Smooth muscle cell (in vitro differentiated cells): Measurements from ENCODE around the gene SYVN1. TPM values are rescaled to one million over a fixed set of nuclear protein-coding genes. Genes with fewer than 3 reads are reported as not detected.
A peak's percentile ranks its signal among the peaks of the same experiment; 100 is the strongest.

ENCODE experiments used
- DNase-seq: peaks from one replicate; lab custom pipeline; 2025; ENCODE audit not compliant: unreplicated experiment; lab: John Stamatoyannopoulos, UW
- H2AFZ ChIP-seq: fragments of 200-600 bp; sonication (generic); 2 replicates; pipeline ENCODE4 v1.6.0; 2016; ENCODE audit warnings: antibody characterized with exemption, low read depth, mild to moderate bottlenecking
- H3F3A ChIP-seq: fragments of 200-600 bp; sonication (generic); 2 replicates; pipeline ENCODE4 v1.6.0; 2017; ENCODE audit warnings: antibody characterized with exemption, low read depth
- H3K27ac ChIP-seq: fragments of 200-600 bp; sonication (generic); 2 replicates; pipeline ENCODE4 v1.5.1; 2016; ENCODE audit warnings: low read depth, mild to moderate bottlenecking
- H3K27me3 ChIP-seq: fragments of 200-600 bp; sonication (generic); 2 replicates; pipeline ENCODE4 v1.6.1; 2016; ENCODE audit warnings: low read depth, mild to moderate bottlenecking
- H3K36me3 ChIP-seq: fragments of 200-600 bp; sonication (generic); 2 replicates; pipeline ENCODE4 v1.5.1; 2016; ENCODE audit warnings: low read depth
- H3K4me1 ChIP-seq: fragments of 200-600 bp; sonication (generic); 2 replicates; pipeline ENCODE4 v1.5.1; 2016; ENCODE audit warnings: low read depth
- H3K4me2 ChIP-seq: fragments of 200-600 bp; sonication (generic); 2 replicates; pipeline ENCODE4 v1.6.0; 2016; ENCODE audit warnings: mild to moderate bottlenecking
- H3K4me3 ChIP-seq: fragments of 200-600 bp; sonication (generic); 2 replicates; pipeline ENCODE4 v1.5.1; 2016; ENCODE audit warnings: mild to moderate bottlenecking
- H3K79me2 ChIP-seq: fragments of 200-600 bp; sonication (generic); 2 replicates; pipeline ENCODE4 v1.6.0; 2016; ENCODE audit warnings: low read depth, mild to moderate bottlenecking
- H3K9ac ChIP-seq: fragments of 200-600 bp; sonication (generic); 2 replicates; pipeline ENCODE4 v1.6.0; 2016; ENCODE audit warnings: low read depth
- H3K9me3 ChIP-seq: fragments of 200-600 bp; sonication (generic); replicated peaks from 2 replicates; pipeline ENCODE4 v1.5.1; 2016; ENCODE audit warnings: low read depth
- H4K20me1 ChIP-seq: fragments of 200-600 bp; sonication (generic); 2 replicates; pipeline ENCODE4 v1.6.0; 2016; ENCODE audit warnings: low read depth
- CTCF ChIP-seq: fragments of 200-600 bp; sonication (generic); IDR thresholded peaks from 2 replicates; pipeline ENCODE4 v1.5.1; 2017; ENCODE audit warnings: borderline replicate concordance, mild to moderate bottlenecking, antibody characterized with exemption; ENCODE audit not compliant: insufficient read depth, poor library complexity, severe bottlenecking
- WGBS: methylation state at CpG from one replicate; pipeline ENCODE4 v1.1.7; 2016; ENCODE audit warnings: low lambda C conversion rate; 5-methylcytosine and 5-hydroxymethylcytosine counted together
- polyA plus RNA-seq: library from polyadenylated mRNA; unstranded; fragments of >200 nt; fragmentation: Nextera tagmentation; extraction: Ambion mirVana; gene quantifications from 2 replicates; pipeline ENCODE4 v1.2.1, GENCODE V29; 2016
- total RNA-seq: library from RNA; depleted of rRNA; stranded (reverse); fragments of >200 nt; gene quantifications from 2 replicates; pipeline ENCODE4 v1.2.3, GENCODE V29; 2014

Gene SYVN1
- total and polyA plus RNA-seq, 2 experiments from 2014 or later: 30.0 to 52.0 TPM

- no peak for DNase-seq
- no peak overlapping the region for H3K4me3 ChIP-seq
- no peaks in the 10 kb centered on the region for H3F3A ChIP-seq
- H4K20me1 ChIP-seq: peaks cover 9% of the 10 kb centered on the region
- H3K36me3 ChIP-seq: no peaks in the 10 kb centered on the region
- H3K4me2 ChIP-seq: no peak overlapping the region
- 97% methylated on average over 6 of the region's 6 CpGs for WGBS
- no peak overlapping the region for H3K9ac ChIP-seq
- TF ChIP-seq CTCF: no peak
- H2AFZ ChIP-seq: no peak overlapping the region
- H3K27ac ChIP-seq: peak overlapping the region; percentile 35
- H3K27me3 ChIP-seq: no peaks in the 10 kb centered on the region
- no peaks in the 10 kb centered on the region for H3K9me3 ChIP-seq
- peaks cover 32% of the 10 kb centered on the region for H3K79me2 ChIP-seq
- H3K4me1 ChIP-seq: peaks cover 5% of the 10 kb centered on the region
Observed at GRCh38 chr11:65100674-65101350, 33.5 kb downstream of the SYVN1 start.

- H3K9ac ChIP-seq: peak overlapping the region; percentile 90
- no peak for DNase-seq
- no peaks in the 10 kb centered on the region for H3F3A ChIP-seq
- H4K20me1 ChIP-seq: peaks cover 4% of the 10 kb centered on the region
- H3K4me2 ChIP-seq: peak overlapping the region; percentile 97
- peak overlapping the region; percentile 99 for H3K4me3 ChIP-seq
- TF ChIP-seq CTCF: no peak
- peaks cover 5% of the 10 kb centered on the region for H3K4me1 ChIP-seq
- H3K36me3 ChIP-seq: no peaks in the 10 kb centered on the region
- no peak overlapping the region for H2AFZ ChIP-seq
- H3K27me3 ChIP-seq: no peaks in the 10 kb centered on the region
- peak overlapping the region; percentile 72 for H3K27ac ChIP-seq
- no peaks in the 10 kb centered on the region for H3K9me3 ChIP-seq
- H3K79me2 ChIP-seq: peaks cover 23% of the 10 kb centered on the region
- WGBS: 75% methylated on average over 8 of the region's 8 CpGs
Observed at GRCh38 chr11:65096926-65097325, 37.4 kb downstream of the SYVN1 start.

- no peak for TF ChIP-seq CTCF
Observed at GRCh38 chr11:65095974-65096806, 38.1 kb downstream of the SYVN1 start, which contains the start of gene VPS51. Gene VPS51, plus strand, starts transcription at chr11:65096214. Its CDS starts 37 bp downstream, at chr11:65096251.

More at GRCh38 chr11:65095974-65096806, 38.1 kb downstream of the SYVN1 start, which contains the start of gene VPS51:
- Histone ChIP-seq H3K27me3 (no peaks in the 10 kb centered on the region), H3K36me3 (no peaks in the 10 kb centered on the region), H3K27ac (peak within 1 kb of the TSS; percentile 72), H3K9ac (peak within 1 kb of the TSS; percentile 90), H4K20me1 (peaks cover 4% of the 10 kb centered on the region), H3K4me1 (peaks cover 5% of the 10 kb centered on the region), H3K79me2 (peaks cover 21% of the 10 kb centered on the region), H3F3A (no peaks in the 10 kb centered on the region), H2AFZ (no peak within 1 kb of the TSS), H3K4me3 (peak within 1 kb of the TSS; percentile 99), H3K9me3 (no peaks in the 10 kb centered on the region), H3K4me2 (peak within 1 kb of the TSS; percentile 97)
- DNase-seq: peak; percentile 37
- WGBS: 2% methylated on average over 39 of the region's 52 CpGs
